Thyroid gland (tissue), 4 donors: ENCODE results near the gene ANGEL2.

Source experiments
- POLR2A ChIP-seq, 2 donors: fragments of 450-650 bp; IDR thresholded peaks; one replicate each; pipeline ENCODE4 v1.6.1; 2017; ENCODE audit warnings: antibody characterized with exemption in 2 of 2, mild to moderate bottlenecking in 2 of 2, moderate library complexity in 1 of 2
- TF ChIP-seq, protein P1 (sequence below), 6 experiments: fragments of 200-600 bp in 3 of 6; fragments of 450-650 bp in 3 of 6; sonication (generic) in 3 of 6; IDR thresholded peaks; one replicate each; pipeline ENCODE4 v1.5.1; 2016 to 2019; ENCODE audit warnings: antibody characterized with exemption in 6 of 6, mild to moderate bottlenecking in 2 of 6, inconsistent platforms in 1 of 6, moderate library complexity in 1 of 6

DNA sequence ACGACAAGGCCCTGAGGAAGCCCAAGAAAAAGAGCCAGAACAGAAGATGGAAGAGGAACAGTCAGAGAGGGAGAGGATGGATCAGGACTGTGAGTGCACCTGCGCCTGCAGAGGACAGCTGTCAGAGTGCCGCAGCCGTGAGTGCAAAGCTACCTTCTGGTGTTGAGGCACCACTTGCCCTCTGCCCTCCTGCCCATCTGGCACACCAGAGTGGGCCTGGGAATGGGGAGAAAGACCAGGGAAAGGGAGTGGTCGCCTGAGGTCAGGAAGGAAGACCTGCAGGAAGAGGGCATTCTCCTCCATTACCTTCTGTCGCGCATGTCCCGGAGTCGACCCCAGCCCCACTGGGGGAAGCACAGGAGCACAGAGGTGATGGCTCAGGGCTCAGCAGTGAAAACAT, 39.1 kb downstream of the ANGEL2 start:
- TF ChIP-seq, protein P1, sequence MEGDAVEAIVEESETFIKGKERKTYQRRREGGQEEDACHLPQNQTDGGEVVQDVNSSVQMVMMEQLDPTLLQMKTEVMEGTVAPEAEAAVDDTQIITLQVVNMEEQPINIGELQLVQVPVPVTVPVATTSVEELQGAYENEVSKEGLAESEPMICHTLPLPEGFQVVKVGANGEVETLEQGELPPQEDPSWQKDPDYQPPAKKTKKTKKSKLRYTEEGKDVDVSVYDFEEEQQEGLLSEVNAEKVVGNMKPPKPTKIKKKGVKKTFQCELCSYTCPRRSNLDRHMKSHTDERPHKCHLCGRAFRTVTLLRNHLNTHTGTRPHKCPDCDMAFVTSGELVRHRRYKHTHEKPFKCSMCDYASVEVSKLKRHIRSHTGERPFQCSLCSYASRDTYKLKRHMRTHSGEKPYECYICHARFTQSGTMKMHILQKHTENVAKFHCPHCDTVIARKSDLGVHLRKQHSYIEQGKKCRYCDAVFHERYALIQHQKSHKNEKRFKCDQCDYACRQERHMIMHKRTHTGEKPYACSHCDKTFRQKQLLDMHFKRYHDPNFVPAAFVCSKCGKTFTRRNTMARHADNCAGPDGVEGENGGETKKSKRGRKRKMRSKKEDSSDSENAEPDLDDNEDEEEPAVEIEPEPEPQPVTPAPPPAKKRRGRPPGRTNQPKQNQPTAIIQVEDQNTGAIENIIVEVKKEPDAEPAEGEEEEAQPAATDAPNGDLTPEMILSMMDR (IDR thresholded peaks at IDR 0.05) = no peak
- no peak for TF ChIP-seq POLR2A (IDR thresholded peaks at IDR 0.05)
